ENCODE results near the gene SLC10A3.
"Not testable (repeated sequence)": the region's sequence is repeated elsewhere in the genome, so short reads cannot be mapped to it uniquely, and the experiment has no call there.

The SLC10A3 gene

GRCh38 chrX:154512879-154513553 lies 22.6 kb upstream of the SLC10A3 start:
- DNase-seq, result no peak
- in situ Hi-C loops (cut with MboI; ENCODE audit: low pct_unique_long_range_greater_than_20kb, low sequenced_read_pairs), result no loop called here

- in situ Hi-C loops (cut with MboI; ENCODE audit: low pct_unique_long_range_greater_than_20kb, low sequenced_read_pairs), result no loop called here
- DNase-seq, result no peak
These were observed 21.3 kb upstream of the SLC10A3 start for GRCh38 chrX:154511761-154512160.

GRCh38 chrX:154509455-154509854 lies 19.0 kb upstream of the SLC10A3 start:
- no peak for DNase-seq
- in situ Hi-C loops (cut with MboI; ENCODE audit: low pct_unique_long_range_greater_than_20kb, low sequenced_read_pairs), result no loop called here

- no peak for DNase-seq
- in situ Hi-C loops (cut with MboI; ENCODE audit: low pct_unique_long_range_greater_than_20kb, low sequenced_read_pairs), result no loop called here
These were observed 17.9 kb upstream of the SLC10A3 start for GRCh38 chrX:154508384-154508745.

- in situ Hi-C loops (cut with MboI; ENCODE audit: low pct_unique_long_range_greater_than_20kb, low sequenced_read_pairs), result no loop called here
- DNase-seq, result no peak
These were observed 17.4 kb upstream of the SLC10A3 start for GRCh38 chrX:154507673-154508383.

DNA sequence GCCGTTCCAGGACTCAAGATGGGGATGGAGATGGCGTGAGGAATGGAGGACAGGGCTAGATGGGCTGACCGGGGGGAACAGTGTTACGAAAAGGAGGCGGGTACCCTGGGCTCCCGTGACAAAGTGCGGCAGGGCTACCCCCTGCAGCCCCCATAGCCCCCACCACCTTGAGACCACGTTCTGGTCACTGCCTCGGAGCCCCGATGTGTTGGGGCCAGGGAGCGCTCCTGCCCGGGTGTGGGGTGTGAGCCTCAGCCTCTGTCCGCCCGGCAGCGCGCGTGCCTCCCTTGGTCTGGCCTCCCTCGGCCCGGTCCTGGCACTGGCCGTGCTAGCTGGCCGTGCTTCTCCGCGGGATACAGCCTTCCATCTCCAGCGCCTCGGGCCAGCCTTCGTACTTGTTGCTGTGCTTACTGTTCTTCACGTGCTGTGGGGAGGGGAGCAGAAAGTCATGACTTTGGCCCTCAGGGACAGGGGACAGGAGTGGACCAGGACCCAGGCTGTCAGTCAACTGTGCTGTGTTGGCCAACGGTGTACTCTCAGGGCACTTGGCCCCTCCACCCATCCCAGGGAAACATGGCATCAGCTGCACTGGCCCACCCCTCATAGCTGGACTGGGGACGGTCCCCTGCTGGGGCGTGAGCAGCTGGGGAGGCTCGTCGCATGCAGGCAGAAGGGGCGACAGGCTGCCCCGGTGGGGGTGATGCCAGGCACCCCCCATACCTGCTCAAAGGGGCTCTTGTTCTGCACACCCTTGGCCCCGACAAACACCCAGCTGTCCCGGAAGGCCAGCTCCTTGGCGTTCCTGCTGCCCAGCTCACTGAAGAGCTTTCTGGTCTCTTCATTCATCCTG lies 16.3 kb upstream of the SLC10A3 start:
- DNase-seq, result no peak
- in situ Hi-C loops (cut with MboI; ENCODE audit: low pct_unique_long_range_greater_than_20kb, low sequenced_read_pairs), result no loop called here

DNA sequence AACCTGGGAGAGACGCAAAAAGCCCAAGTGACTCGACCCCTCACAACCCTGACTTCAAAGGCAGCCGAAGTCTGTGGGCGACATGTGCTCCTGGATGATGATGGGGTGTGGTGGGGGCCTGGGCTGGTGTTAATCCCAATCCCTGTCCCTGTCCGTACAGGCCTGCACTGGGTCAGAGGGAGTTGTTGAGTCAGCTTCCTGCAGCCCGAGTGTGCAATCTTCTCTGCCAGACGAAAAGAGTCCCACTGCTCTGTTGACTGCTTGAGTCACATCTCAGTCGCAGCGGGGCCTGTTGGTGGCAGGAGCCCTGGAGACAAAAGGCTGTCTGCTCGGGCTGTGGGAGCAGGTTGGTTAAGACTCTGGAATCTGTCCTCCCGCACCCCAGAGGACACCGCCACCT lies 15.3 kb upstream of the SLC10A3 start:
- in situ Hi-C loops (cut with MboI; ENCODE audit: low pct_unique_long_range_greater_than_20kb, low sequenced_read_pairs), result no loop called here
- no peak for DNase-seq

DNA sequence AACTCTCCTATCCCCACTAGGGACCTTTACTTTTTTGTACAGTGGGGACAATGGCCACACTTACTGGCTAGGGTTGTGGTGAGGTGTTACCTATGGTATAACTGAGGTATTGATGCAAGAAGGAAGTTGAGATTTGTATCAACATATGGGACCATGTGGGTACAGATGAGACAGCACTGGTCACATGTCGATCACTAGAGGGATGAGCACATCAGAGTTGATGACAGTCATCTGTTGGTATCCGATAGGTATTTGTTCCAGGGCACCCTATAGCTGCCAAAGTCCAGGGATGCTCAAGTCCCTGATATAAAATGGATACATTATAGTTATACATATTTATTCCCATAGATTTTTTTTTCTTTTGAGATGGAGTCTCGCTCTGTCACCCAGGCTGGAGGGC lies 12.6 kb upstream of the SLC10A3 start:
- in situ Hi-C loops (cut with MboI; ENCODE audit: low pct_unique_long_range_greater_than_20kb, low sequenced_read_pairs), result no loop called here
- DNase-seq, result no peak

GRCh38 chrX:154502098-154502497 lies 11.7 kb upstream of the SLC10A3 start:
- in situ Hi-C loops (cut with MboI; ENCODE audit: low pct_unique_long_range_greater_than_20kb, low sequenced_read_pairs), result no loop called here
- no peak for DNase-seq

- DNase-seq; in situ Hi-C loops (cut with MboI; ENCODE audit: low pct_unique_long_range_greater_than_20kb, low sequenced_read_pairs): not testable (repeated sequence)
These were observed 11.0 kb upstream of the SLC10A3 start for GRCh38 chrX:154501423-154501822.

GRCh38 chrX:154496591-154497137 lies 6.2 kb upstream of the SLC10A3 start:
- in situ Hi-C loops (cut with MboI; ENCODE audit: low pct_unique_long_range_greater_than_20kb, low sequenced_read_pairs); DNase-seq: not testable (repeated sequence)

- in situ Hi-C loops (cut with MboI; ENCODE audit: low pct_unique_long_range_greater_than_20kb, low sequenced_read_pairs), result no loop called here
- DNase-seq, result no peak
These were observed 5.1 kb upstream of the SLC10A3 start for GRCh38 chrX:154495472-154495922.

DNA sequence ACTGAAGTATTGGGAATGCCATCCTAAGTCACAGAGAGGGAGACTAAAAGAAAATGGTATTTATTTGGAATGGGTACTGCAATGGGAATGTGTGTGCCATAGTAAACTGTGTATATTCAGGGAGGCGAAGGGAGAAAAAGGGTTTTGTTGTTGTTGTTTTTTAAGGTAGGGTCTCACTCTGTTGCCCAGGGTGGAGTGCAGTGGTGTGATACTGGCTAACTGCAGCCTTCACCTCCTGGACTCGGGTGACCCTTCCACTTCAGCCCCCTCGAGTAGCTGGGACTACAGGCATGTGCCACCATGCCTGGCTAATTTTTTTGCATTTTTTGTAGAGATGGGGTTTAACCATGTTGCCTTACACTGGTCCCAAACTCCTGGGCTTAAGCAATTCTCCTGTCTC lies 4.3 kb upstream of the SLC10A3 start:
- DNase-seq, result no peak
- in situ Hi-C loops (cut with MboI; ENCODE audit: low pct_unique_long_range_greater_than_20kb, low sequenced_read_pairs), result no loop called here

DNA sequence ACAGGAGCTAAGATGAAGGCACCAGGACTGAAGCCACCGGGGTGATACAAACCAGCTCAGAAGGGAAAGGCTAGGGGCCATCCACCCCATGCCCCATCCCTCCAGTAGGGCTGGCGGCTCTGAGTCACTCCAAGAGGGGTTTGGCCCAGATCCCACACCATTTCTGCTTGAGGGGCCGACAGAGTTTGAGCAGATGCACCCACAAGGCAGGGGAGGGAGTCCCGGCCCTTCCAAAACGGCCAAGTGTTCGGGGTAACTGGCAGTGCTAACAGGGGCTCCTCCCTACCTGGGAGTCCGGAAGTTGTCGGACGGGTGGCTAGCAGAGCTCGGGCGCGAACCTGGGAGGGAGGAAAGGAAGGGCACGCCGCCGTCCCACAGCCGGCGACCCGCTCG lies 412 bp downstream of the SLC10A3 start:
- peak; percentile 43 for DNase-seq
- in situ Hi-C loops (cut with MboI; ENCODE audit: low pct_unique_long_range_greater_than_20kb, low sequenced_read_pairs), result no loop called here

DNA sequence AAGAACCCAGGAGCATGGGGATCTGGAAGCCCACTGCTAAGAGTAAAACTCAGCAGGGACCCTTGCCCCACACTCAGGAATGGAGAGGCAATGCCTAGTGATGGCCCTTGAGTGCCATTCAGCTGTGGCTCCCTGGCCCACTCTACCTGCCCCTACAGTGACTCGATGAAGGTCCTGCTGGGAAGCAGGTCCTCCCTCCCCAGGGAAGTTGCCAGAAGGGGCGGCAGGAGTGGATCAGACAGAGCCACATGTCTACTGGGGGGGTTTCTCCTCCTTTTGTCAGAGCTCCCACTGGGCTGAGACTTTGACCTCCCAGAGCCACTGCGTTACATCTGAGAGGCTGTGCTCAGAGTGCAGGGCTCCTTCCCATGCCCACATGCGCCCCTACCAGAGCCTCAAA lies 1.2 kb downstream of the SLC10A3 start:
- in situ Hi-C loops (cut with MboI; ENCODE audit: low pct_unique_long_range_greater_than_20kb, low sequenced_read_pairs), result no loop called here
- DNase-seq, result no peak

GRCh38 chrX:154488336-154489075 lies 1.9 kb downstream of the SLC10A3 start:
- in situ Hi-C loops (cut with MboI; ENCODE audit: low pct_unique_long_range_greater_than_20kb, low sequenced_read_pairs), result no loop called here
- no peak for DNase-seq

DNA sequence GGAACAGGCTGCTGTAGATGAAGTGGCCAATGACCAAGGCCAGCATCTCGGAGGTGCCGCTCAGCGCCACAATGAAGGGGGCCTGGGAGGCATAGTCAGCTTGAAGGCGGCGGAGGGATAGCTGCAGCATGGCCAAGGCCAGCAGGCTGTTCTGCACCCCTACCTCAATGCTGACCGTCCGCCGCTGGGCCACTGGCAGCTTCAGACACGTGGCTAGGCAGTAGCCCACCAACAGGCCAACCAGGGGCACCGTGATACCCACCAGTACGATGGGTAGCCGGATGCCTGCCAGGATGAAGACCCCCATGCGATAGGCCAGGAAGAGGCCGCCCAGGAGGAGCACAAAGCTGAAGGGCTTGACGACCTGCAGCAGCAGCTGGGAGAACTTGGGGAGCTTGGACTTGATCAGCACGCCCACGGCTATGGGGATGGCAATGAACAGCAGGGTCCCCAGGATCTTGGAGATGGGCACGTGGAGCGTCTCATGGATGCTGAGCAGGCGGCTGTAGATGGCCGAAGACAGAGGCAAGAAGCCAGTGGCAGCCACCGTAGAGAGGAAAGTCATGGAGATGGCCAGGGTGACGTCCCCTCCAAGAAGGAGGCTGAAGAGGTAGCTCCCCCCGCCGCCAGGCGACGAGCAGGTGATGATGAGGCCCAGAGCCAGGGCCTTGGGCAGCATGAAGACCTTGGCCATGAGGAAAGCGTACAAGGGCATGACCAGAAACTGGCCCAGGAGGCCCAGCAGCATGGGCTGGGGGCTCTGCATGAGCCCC lies 2.7 kb downstream of the SLC10A3 start:
- DNase-seq, result no peak
- in situ Hi-C loops (cut with MboI; ENCODE audit: low pct_unique_long_range_greater_than_20kb, low sequenced_read_pairs), result no loop called here

GRCh38 chrX:154486396-154487207 lies 3.8 kb downstream of the SLC10A3 start, which contains the start of gene UBL4A:
Gene UBL4A, minus strand, starts transcription at chrX:154486615. Its CDS starts 31 bp downstream, at chrX:154486584.
- in situ Hi-C loops (cut with MboI; ENCODE audit: low pct_unique_long_range_greater_than_20kb, low sequenced_read_pairs), result no loop called here
- DNase-seq, result peak; percentile 79
